NT2/D1 (cell line): ENCODE measurements around the gene KRTAP10-2.
A peak's percentile ranks its signal among the peaks of the same experiment; 100 is the strongest.

Experiments used
- DNase-seq: peaks from one replicate; pipeline ENCODE4 v3.0.0-alpha.2; 2011; ENCODE audit warnings: low read depth, low spot score
- H3K27me3 ChIP-seq: 2 replicates; pipeline ENCODE4 v1.6.0; 2011; ENCODE audit warnings: mild to moderate bottlenecking; ENCODE audit not compliant: insufficient read length, insufficient read depth
- H3K36me3 ChIP-seq: 2 replicates; pipeline ENCODE4 v1.6.1; 2011; ENCODE audit warnings: mild to moderate bottlenecking, low read length, mixed read lengths; ENCODE audit not compliant: insufficient read depth, insufficient read length
- H3K4me1 ChIP-seq: 2 replicates; pipeline ENCODE4 v1.5.1; 2011; ENCODE audit not compliant: insufficient read depth, insufficient read length
- H3K4me3 ChIP-seq: 2 replicates; pipeline ENCODE4 v1.5.1; 2011; ENCODE audit warnings: low read depth; ENCODE audit not compliant: insufficient read length
- H3K9ac ChIP-seq: 2 replicates; pipeline ENCODE4 v1.6.0; 2011; ENCODE audit warnings: low read depth; ENCODE audit not compliant: insufficient read length
- H3K9me3 ChIP-seq: 2 replicates; pipeline ENCODE4 v1.5.1; 2011; ENCODE audit warnings: mild to moderate bottlenecking, low read length; ENCODE audit not compliant: insufficient read depth
- SUZ12 ChIP-seq: IDR thresholded peaks from 2 replicates; pipeline ENCODE4 v1.6.1; 2011; ENCODE audit not compliant: insufficient read length, insufficient read depth; ENCODE audit errors: extremely low read depth
- YY1 ChIP-seq: IDR thresholded peaks from 2 replicates; pipeline ENCODE4 v1.6.1; 2011; ENCODE audit not compliant: insufficient read length, insufficient read depth
- ZNF274 ChIP-seq: IDR thresholded peaks from 2 replicates; pipeline ENCODE4 v1.6.1; 2011; ENCODE audit warnings: mild to moderate bottlenecking, low read depth, low read length

The KRTAP10-2 gene

DNA sequence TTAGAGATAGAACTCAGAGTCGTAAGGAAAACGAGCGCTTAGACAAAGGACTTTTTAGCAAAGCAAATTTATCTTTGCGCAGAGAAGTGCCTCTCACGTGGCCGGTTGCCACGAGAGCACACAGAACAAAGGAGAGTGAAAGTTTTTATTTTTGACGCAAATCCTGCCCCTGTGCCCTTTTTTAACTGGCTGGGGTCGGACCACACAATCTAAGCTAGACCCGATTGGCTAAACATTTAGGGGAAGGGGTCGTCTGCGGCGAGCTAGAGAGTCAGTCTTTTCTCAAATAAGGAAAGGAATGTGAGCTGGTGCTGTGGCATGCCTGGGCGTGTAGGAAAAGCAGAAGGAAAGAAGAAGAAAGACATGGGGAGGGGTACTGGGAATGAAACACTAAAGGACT is 2.4 kb downstream of the KRTAP10-2 start:
- TF ChIP-seq SUZ12 (no peak), ZNF274 (no peak), YY1 (no peak)
- Histone ChIP-seq H3K36me3 (no peaks in the 10 kb centered on the region), H3K4me3 (no peak overlapping the region), H3K9ac (no peak overlapping the region), H3K27me3 (no peaks in the 10 kb centered on the region), H3K4me1 (peaks cover 27% of the 10 kb centered on the region), H3K9me3 (peaks cover 16% of the 10 kb centered on the region)
- peak; percentile 25 for DNase-seq

DNA sequence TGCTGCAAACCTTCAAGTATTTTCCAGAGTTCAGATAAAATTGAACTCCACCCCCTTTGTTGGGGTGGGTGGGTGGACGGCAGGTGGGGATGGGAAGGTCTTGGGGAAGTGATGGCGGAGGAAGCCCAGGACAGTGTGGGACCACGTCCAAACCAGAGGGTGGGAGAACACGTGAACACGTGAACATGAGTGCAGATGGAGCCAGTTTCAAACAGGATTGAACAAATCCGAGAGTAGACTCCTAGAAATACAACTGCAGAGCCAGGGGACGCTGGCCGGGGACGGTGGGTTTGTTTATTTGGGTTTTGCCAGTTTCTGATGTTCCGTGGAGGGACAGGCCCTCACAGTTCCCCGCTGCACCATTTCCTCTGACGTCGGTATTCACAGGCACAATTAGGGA is 2.9 kb downstream of the KRTAP10-2 start:
- H3K27me3 ChIP-seq: no peaks in the 10 kb centered on the region
- no peak for DNase-seq
- peaks cover 27% of the 10 kb centered on the region for H3K4me1 ChIP-seq
- H3K9ac ChIP-seq: no peak overlapping the region
- peaks cover 21% of the 10 kb centered on the region for H3K9me3 ChIP-seq
- no peaks in the 10 kb centered on the region for H3K36me3 ChIP-seq
- TF ChIP-seq YY1 (no peak), SUZ12 (no peak), ZNF274 (no peak)
- H3K4me3 ChIP-seq: no peak overlapping the region

DNA sequence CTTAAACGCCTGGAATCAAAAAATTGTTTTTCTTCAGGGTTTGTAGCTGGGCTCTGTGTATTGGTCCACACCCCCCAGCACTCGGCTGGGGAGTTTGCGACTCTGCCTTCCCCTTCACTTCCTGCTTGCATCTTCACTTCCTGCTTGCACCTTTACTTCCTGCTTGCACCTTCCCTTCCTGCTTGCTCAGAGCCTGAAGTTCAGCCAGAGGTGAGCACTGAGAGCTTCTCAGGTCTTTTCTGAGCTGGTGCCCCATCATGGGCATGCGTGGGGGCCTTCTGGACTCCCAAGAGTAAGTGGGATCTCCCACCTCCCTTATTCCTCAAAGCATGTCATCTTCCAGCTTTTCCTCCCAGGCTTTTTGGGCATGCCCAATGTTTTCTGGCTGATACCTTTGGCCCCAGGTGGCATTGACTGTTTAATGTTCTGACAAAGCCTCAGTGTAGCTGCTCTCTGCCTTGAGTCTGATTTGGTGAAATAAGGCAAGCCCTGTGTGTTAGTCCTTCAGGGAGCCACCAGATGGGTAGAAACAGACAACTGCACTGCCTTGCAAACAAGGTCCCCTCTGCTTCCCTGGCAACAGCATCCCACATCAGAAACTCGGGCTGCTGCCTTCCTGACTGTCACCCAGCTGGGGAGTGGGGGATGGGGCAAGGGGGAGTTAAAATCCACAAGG is 3.5 kb downstream of the KRTAP10-2 start:
- no peak for DNase-seq
- H3K4me3 ChIP-seq: no peak overlapping the region
- no peak for TF ChIP-seq SUZ12
- TF ChIP-seq ZNF274: no peak
- TF ChIP-seq YY1: no peak

DNA sequence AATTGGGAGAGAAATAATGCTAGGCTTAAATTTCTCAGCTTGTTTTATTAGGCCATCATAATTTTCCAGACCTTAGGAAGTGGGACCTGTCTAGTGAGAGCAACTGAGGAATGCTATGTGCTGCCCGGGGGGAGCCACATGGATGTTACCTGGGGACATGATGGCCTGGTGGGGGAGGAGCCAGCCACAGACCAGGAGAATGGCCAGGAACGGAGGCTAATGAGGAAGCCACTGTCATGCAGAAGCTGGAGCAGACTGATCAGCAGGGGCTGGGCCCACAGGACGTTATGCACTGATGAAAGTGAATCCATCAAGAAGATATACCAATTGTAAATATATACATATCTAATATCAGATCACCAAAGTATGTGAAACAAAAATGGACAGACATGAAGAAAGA is 6.7 kb downstream of the KRTAP10-2 start:
- DNase-seq: no peak

More for the DNA sequence above, 3.5 kb downstream of the KRTAP10-2 start:
- peaks cover 27% of the 10 kb centered on the region for H3K9me3 ChIP-seq
- H3K9ac ChIP-seq: no peak overlapping the region
- no peaks in the 10 kb centered on the region for H3K27me3 ChIP-seq
- H3K36me3 ChIP-seq: no peaks in the 10 kb centered on the region
- H3K4me1 ChIP-seq: peaks cover 24% of the 10 kb centered on the region

DNA sequence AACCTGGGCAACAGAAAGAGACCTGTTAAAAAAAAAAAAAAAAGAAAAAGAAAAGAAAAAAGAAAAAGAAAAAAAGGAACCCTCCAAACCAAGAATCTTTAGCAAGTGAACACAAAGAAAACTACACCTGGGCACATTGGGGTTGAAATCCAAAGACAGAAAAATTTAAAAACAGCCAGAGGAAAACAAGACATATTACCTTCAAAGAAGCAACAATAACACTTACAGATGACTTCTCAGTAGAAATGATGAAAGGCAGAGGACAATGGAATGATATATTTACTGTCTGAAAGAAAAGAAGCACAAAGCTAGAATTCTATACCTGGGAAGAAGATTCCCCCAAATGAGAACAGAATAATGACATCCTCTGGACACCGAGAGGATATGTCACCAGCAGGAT is 8.6 kb downstream of the KRTAP10-2 start:
- Histone ChIP-seq H3K27me3 (no peaks in the 10 kb centered on the region), H3K9ac (no peak overlapping the region), H3K9me3 (peaks cover 38% of the 10 kb centered on the region), H3K4me1 (peaks cover 7% of the 10 kb centered on the region), H3K4me3 (no peak overlapping the region), H3K36me3 (no peaks in the 10 kb centered on the region)
- no peak for DNase-seq
- TF ChIP-seq SUZ12 (no peak), YY1 (no peak), ZNF274 (no peak)

More for the DNA sequence above, 6.7 kb downstream of the KRTAP10-2 start:
- Histone ChIP-seq H3K4me3 (no peak overlapping the region), H3K9me3 (peaks cover 38% of the 10 kb centered on the region), H3K9ac (no peak overlapping the region), H3K27me3 (no peaks in the 10 kb centered on the region), H3K36me3 (no peaks in the 10 kb centered on the region), H3K4me1 (peaks cover 12% of the 10 kb centered on the region)
- no peak for TF ChIP-seq ZNF274
- no peak for TF ChIP-seq SUZ12
- TF ChIP-seq YY1: no peak

DNA sequence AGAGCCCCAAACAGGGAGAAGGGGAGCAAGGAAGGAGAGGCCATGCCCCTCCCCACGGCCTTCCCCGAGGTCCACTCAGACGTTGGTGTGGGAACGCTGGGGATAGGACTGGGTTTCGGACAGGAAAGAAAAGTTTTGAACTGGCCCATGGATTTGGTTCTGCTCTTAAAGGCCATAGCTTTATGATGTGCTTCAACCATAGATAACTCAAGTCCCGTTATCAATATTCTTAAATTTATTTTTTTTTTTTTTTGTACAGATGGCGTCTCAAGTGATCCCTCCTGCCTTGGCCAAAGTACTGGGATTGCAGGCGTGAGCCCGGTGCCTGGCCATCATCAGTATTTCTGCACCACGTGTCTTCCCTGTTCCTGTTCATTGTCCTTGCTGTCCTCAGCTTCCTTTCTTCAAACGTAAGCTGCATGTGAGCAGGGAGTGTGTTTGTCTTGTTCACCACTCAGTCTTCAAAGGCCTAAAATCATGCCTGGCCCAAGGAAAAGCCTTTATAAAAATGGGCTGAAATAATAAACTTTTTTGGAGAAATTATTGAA is 10.5 kb downstream of the KRTAP10-2 start:
- H3K4me3 ChIP-seq: no peak overlapping the region
- no peaks in the 10 kb centered on the region for H3K36me3 ChIP-seq
- TF ChIP-seq ZNF274 (no peak), YY1 (no peak), SUZ12 (no peak)
- H3K9me3 ChIP-seq: peaks cover 27% of the 10 kb centered on the region
- no peak overlapping the region for H3K9ac ChIP-seq
- peaks cover 7% of the 10 kb centered on the region for H3K4me1 ChIP-seq
- no peak for DNase-seq
- no peaks in the 10 kb centered on the region for H3K27me3 ChIP-seq

DNA sequence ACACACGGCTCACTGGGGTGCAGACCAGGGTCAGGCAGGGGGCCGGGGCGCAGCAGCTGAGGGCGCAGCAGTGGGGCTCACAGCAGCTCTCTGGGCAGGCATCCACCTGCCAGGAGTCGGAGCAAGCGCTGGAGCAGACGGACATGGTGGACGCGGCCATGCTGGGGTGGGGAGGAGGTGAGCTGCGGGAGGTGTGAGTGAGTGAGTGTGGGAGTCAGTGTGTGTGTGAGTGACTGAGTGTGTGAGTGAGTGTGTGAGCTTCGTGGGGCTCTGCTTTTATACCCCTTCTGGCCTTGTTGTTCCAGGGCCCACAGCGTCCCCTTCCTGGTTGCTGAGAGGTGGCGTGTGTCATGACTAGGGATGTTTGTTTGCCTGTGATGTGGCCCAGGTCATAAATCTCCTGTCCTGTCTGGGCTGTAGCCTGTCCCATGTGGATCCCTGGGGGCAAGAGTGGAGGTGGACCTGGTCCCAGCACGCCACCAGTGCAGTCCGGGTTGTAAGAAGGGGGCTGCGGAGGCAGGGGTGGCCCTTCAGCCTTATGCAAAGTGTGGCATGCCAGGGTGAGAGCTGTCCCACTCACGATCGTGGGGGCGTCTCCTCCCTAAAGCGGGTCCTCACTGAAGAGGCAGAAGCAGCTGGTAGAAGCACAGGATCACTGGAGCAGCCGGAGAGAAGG is 11.2 kb downstream of the KRTAP10-2 start, which contains the start of gene KRTAP10-1:
TSS of gene KRTAP10-1 (minus strand) at position 205 of the 676 bp plus-strand sequence. CDS start at position 160, 45 bp downstream.
- H3K4me1 ChIP-seq: peaks cover 7% of the 10 kb centered on the region
- DNase-seq: no peak
- peaks cover 22% of the 10 kb centered on the region for H3K9me3 ChIP-seq
- H3K9ac ChIP-seq: no peak within 1 kb of the TSS
- no peak within 1 kb of the TSS for H3K4me3 ChIP-seq
- no peaks in the 10 kb centered on the region for H3K27me3 ChIP-seq
- TF ChIP-seq YY1 (no peak), SUZ12 (no peak), ZNF274 (no peak)
- H3K36me3 ChIP-seq: no peaks in the 10 kb centered on the region
